ENCODE measurements around the gene KLF9. TPM values are rescaled to one million over a fixed set of nuclear protein-coding genes. Genes with fewer than 3 reads are reported as not detected.

Gene KLF9
- 10 to 100 TPM; 27.3 to 67.4 (median 41.1) TPM for total RNA-seq
- polyA plus RNA-seq, result 10 to 100 TPM; 27.7 to 31.9 TPM
- long read RNA-seq, donor 1, partial matches to known transcripts, result 0 of 14 reads
- long read RNA-seq, donor 1, other reads (novel, unspliced or antisense), result 14 of 14 reads
- long read RNA-seq, donor 2, partial matches to known transcripts, result 0 of 6 reads
- long read RNA-seq, donor 2, other reads (novel, unspliced or antisense), result 6 of 6 reads
- long read RNA-seq, donor 3, partial matches to known transcripts, result 0 of 24 reads
- long read RNA-seq, donor 3, other reads (novel, unspliced or antisense), result 24 of 24 reads

DNA sequence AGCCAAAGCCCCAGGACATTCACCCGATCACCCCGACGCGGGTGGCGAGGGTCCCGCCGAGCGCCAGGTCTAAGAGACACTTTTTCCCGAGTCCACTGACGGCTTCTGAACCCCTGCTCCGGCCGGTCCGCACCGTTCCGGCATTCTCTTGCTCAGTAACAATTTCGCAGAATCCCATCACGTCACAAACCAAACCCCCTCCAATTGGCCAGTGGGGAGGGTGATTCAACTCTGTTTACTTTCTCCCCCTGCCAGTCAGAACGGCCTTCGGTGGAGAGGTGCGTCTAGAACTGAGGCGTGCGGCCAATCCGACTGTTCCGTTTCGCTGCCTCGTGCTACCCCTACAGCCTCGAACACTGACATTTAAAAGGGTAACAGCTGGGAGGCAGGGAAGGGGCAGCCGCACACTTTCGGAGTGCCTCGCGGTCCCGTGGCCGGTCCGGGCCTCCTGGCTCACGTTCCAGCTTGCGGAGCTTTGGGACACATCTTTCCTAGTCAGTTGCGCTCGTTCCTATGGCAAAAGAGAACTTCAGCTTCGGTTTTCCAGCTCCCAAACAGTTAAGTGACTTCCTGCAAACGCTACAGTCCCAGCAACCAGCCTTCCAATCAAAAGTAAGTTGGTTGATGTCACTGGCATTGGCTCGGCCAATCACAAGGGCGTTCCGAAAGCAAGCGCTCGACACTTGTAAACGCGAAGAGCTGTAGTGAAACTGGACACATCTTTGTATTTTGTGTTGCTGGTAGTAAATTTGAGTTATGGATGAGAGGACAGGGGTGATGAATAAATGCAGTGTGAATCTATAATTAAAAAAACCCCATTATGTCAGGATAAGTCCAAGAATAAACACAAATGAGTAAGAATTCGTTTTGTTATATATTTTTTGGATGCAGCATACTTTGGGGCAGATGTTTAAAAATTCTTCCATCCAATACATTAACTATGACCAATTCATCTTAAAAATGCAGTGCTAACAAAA is at the start of gene KLF9:
Gene KLF9 (minus strand): TSS at position 859 of the 977 bp plus-strand sequence. CDS start 1,294 bp downstream, outside the sequence.
- intact Hi-C loops (cut with DNase I), result loop anchor here in 8 of 10 donors (5.0 to 10.0 kb wide), 8 partner anchors 57 to 1951 kb away; partner anchors contain the start of gene ZFAND5 (in 1 of the 8)
- H3K36me3 ChIP-seq, result no peaks in the 10 kb centered on the region
- no peaks in the 10 kb centered on the region for H3K9me3 ChIP-seq
- ATAC-seq, result peak; percentile 74 to 85 (median 81)
- 0% methylated on average over 48 of the region's 48 CpGs for WGBS, 2 donors
- H3K27ac ChIP-seq, result peak within 1 kb of the TSS; percentile 99 to 100 (median 100)
- H3K4me1 ChIP-seq, result peaks cover 12 to 67% (median 60%) of the 10 kb centered on the region in 9 donors
- H3K27me3 ChIP-seq, result no peaks in the 10 kb centered on the region
- peak; percentile 87 to 96 for DNase-seq
- H3K4me3 ChIP-seq, result peak within 1 kb of the TSS; percentile 69 to 99 (median 78)
- TF ChIP-seq, protein P1, sequence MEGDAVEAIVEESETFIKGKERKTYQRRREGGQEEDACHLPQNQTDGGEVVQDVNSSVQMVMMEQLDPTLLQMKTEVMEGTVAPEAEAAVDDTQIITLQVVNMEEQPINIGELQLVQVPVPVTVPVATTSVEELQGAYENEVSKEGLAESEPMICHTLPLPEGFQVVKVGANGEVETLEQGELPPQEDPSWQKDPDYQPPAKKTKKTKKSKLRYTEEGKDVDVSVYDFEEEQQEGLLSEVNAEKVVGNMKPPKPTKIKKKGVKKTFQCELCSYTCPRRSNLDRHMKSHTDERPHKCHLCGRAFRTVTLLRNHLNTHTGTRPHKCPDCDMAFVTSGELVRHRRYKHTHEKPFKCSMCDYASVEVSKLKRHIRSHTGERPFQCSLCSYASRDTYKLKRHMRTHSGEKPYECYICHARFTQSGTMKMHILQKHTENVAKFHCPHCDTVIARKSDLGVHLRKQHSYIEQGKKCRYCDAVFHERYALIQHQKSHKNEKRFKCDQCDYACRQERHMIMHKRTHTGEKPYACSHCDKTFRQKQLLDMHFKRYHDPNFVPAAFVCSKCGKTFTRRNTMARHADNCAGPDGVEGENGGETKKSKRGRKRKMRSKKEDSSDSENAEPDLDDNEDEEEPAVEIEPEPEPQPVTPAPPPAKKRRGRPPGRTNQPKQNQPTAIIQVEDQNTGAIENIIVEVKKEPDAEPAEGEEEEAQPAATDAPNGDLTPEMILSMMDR (IDR thresholded peaks at IDR 0.05), result peak in 1 of 9 donors; percentile 10

DNA sequence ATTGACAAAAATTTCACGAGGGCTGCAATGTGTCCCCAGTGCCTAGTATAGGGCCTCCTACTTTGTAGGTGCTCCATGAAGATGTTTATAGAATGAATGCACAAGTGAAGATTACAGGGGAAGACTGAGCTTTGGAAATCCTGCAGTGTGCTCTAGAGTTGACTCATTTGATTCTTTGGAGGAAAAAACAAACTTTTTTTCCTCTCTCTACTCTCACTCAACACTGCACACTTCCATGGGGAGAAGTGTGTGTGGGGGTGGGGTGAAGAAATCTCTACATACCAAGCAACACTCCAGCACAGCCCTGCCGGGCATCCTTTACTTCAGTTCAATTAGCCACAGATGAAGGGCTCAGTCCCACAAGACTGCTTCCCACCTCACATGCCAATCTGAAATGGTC is 49.4 kb upstream of the KLF9 start:
- Histone ChIP-seq H3K4me3 (no peak overlapping the region), H3K9me3 (no peaks in the 10 kb centered on the region), H3K36me3 (no peaks in the 10 kb centered on the region), H3K4me1 (peaks cover 0 to 38% (median 8%) of the 10 kb centered on the region in 9 donors), H3K27ac (no peak overlapping the region), H3K27me3 (no peaks in the 10 kb centered on the region)
- ATAC-seq, result no peak
- intact Hi-C loops (cut with DNase I), result no loop called here
- WGBS, 2 donors, result 75 to 85% methylated on average over 2 of the region's 2 CpGs
- TF ChIP-seq, protein P1 (IDR thresholded peaks at IDR 0.05), result no peak
- DNase-seq, result no peak

DNA sequence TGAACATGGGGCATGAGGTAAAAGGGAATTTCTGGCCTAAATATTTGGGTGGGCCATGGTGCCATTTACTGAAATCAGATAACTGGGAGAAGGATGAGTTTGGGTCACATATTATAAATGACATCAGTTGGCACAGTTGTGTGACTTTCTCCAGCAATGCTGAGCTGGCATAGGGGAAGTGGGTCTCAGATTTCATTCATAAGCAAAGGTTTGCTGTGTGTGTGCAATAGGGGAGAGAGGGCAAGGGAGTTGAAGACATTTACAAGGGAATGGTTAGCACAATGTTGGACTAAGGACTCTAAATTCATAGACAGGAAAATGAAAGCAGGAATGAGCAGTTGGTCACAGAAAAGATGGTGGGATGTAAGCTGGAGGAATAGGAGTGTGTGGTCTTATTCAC is 47.8 kb upstream of the KLF9 start:
- H3K27ac ChIP-seq, result no peak overlapping the region
- ATAC-seq (no peak), DNase-seq (no peak)
- peaks cover 0 to 23% (median 3%) of the 10 kb centered on the region in 9 donors for H3K4me1 ChIP-seq
- H3K9me3 ChIP-seq, result no peaks in the 10 kb centered on the region
- intact Hi-C loops (cut with DNase I), result no loop called here
- no peak overlapping the region for H3K4me3 ChIP-seq
- no peaks in the 10 kb centered on the region for H3K27me3 ChIP-seq
- TF ChIP-seq, protein P1 (IDR thresholded peaks at IDR 0.05), result no peak
- no peaks in the 10 kb centered on the region for H3K36me3 ChIP-seq

DNA sequence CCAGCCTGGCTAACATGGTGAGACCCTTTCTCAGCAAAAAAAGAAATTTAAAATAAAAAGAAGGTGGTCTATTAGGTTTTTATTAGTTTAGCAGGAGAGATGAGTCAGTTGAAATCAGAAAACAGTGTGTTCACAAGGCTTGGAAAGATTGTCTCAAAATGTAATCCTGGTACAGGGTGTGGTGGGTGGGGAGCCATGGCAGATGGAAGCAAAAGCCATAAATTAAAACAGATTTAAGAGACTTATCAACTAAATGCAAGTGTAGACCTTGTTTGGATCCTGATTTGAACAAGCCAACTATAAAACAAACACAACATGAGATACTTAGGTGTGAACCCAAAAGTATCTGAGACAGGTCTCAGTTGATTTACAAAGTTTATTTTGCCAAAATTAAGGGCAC is 42.8 kb upstream of the KLF9 start:
- DNase-seq (no peak), ATAC-seq (no peak)
- Histone ChIP-seq H3K9me3 (no peaks in the 10 kb centered on the region), H3K4me3 (no peak overlapping the region), H3K27me3 (no peaks in the 10 kb centered on the region), H3K36me3 (no peaks in the 10 kb centered on the region), H3K4me1 (peaks cover 0 to 10% (median 5%) of the 10 kb centered on the region in 9 donors), H3K27ac (no peak overlapping the region)
- intact Hi-C loops (cut with DNase I), result no loop called here
- TF ChIP-seq, protein P1 (IDR thresholded peaks at IDR 0.05), result no peak
